HG03442 (cell line): Measurements from ENCODE around the gene PLEKHA7.
"Not testable (repeated sequence)": the region's sequence is repeated elsewhere in the genome, so short reads cannot be mapped to it uniquely, and the experiment has no call there.

Source experiments
- ATAC-seq: cut with Tn5 transposase; IDR thresholded peaks from one replicate; pipeline ENCODE4 v1.9.1; 2021; ENCODE audit warnings: mild to moderate bottlenecking, moderate library complexity; ENCODE audit not compliant: unreplicated experiment

Gene PLEKHA7, protein sequence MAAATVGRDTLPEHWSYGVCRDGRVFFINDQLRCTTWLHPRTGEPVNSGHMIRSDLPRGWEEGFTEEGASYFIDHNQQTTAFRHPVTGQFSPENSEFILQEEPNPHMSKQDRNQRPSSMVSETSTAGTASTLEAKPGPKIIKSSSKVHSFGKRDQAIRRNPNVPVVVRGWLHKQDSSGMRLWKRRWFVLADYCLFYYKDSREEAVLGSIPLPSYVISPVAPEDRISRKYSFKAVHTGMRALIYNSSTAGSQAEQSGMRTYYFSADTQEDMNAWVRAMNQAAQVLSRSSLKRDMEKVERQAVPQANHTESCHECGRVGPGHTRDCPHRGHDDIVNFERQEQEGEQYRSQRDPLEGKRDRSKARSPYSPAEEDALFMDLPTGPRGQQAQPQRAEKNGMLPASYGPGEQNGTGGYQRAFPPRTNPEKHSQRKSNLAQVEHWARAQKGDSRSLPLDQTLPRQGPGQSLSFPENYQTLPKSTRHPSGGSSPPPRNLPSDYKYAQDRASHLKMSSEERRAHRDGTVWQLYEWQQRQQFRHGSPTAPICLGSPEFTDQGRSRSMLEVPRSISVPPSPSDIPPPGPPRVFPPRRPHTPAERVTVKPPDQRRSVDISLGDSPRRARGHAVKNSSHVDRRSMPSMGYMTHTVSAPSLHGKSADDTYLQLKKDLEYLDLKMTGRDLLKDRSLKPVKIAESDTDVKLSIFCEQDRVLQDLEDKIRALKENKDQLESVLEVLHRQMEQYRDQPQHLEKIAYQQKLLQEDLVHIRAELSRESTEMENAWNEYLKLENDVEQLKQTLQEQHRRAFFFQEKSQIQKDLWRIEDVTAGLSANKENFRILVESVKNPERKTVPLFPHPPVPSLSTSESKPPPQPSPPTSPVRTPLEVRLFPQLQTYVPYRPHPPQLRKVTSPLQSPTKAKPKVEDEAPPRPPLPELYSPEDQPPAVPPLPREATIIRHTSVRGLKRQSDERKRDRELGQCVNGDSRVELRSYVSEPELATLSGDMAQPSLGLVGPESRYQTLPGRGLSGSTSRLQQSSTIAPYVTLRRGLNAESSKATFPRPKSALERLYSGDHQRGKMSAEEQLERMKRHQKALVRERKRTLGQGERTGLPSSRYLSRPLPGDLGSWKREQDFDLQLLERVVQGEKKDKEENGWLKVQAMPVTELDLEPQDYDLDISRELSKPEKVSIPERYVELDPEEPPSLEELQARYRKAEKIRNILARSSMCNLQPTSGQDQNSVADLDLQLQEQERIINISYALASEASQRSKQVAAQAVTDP

DNA sequence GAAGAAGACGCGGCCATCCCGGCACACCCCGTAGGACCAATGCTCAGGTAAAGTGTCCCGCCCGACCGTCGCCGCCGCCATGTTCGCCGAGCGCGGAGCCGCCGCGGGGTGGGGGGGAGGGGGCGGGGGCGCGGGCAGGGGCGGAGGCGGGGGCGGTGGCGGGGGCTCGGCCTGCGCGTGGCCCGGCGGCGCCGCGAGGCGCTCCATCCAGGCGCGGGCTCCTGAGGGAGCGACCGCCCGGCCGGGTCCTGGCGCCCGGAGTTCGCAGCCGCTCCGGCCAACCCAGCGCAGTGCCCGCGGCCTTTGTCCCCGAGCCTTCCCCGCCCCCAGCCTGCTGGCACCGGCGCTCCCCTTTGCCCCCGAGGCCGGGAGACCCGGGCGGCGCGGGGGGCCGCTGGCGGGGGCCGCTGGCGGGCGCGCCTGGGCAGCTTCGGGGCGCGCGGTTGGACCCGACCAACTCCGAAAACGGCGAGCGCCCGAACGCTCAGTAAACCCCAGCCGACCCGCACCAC is at the start of gene PLEKHA7:
Gene PLEKHA7, minus strand, starts transcription at position 94 of the 512 bp plus-strand sequence. Its CDS starts 13 bp downstream, at position 81.
- no peak for ATAC-seq

DNA sequence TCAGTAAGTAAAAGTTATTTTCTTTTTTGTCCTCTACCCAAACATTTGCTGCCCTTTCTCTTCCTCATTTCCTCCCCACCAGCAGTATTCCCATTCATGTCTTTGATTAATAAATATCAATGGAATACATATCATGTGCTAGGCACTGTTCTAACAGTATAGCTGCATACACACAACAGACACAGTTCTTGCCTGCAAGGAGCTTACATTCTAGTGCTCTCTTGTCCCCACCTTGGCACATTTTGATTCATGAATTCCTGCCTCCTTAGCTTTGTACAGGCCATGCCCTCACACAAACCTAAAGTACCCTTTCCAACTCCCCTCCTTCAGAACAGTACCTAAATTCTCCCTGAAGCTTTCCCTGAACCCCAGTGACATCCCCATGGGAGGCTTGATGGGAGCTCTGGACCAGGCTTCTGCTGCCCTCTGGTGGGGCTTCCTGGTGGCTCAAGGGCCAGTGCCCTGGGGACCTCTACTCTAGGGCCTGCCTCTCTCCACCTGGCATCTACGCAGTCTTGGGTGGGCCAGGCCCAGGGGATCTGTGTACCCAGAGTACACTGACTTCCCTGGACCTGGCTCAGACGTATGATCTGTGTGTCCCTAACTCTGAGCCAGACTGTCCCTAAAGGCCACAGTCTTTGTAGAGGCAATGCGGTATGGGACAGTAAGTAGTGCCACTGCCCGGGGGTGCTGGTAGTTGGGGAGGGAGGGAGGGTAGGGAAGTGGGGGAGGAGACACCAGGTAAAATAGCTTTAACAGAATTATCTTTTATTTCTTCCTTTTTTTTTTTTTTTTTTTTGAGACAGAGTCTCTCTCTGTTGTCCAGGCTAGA is 49.2 kb upstream of the PLEKHA7 start:
- peak; percentile 57 for ATAC-seq

DNA sequence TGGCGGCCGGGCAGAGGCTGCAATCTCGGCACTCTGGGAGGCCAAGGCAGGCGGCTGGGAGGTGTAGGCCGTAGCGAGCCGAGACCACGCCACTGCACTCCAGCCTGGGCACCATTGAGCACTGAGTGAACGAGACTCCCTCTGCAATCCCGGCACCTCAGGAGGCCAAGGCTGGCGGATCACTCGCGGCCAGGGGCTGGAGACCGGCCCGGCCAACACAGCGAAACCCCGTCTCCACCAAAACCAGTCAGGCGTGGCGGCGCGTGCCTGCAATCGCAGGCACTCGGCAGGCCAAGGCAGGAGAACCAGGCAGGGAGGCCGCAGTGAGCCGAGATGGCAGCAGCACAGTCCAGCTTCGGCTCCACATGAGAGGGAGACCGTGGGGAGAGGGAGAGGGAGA is 36.9 kb upstream of the PLEKHA7 start:
- ATAC-seq: not testable (repeated sequence)

DNA sequence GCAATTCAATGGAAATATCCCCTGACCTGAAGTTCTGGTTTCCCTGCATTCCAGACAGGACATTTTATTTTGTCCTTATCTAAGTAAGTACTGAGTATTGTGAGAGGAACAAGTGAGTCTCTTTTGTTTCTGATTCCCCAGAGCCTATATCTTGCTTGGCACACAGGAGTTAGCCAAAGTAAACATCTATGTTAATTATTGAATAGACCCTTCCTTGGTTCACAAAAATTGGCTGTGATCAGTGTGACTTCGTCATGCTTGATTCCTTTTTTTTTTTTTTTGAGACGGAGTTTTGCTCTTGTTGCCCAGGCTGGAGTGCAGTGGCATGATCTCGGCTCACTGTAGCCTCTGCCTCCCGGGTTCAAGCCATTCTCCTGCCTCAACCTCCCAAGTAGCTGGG is 34.3 kb upstream of the PLEKHA7 start:
- not testable (repeated sequence) for ATAC-seq

DNA sequence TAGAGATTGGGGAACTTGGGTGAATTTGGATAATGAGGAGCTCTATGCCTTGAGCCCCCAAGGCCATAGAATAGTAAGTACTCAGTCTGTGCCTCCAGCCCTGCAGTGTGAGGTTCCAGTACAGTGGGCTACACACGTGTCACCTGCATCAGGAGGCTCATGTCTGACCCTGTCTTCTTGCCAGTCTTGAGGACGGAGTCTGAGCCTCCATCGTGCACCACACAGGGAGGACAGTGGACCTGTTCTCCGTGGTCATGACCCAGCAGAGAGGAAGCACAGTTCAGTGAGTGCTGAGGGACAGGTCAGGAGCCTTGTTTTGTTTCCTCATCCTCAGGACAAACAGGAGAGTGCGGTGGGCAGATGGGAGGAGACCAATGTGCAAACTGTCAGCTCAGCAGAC is 32.5 kb upstream of the PLEKHA7 start:
- no peak for ATAC-seq

DNA sequence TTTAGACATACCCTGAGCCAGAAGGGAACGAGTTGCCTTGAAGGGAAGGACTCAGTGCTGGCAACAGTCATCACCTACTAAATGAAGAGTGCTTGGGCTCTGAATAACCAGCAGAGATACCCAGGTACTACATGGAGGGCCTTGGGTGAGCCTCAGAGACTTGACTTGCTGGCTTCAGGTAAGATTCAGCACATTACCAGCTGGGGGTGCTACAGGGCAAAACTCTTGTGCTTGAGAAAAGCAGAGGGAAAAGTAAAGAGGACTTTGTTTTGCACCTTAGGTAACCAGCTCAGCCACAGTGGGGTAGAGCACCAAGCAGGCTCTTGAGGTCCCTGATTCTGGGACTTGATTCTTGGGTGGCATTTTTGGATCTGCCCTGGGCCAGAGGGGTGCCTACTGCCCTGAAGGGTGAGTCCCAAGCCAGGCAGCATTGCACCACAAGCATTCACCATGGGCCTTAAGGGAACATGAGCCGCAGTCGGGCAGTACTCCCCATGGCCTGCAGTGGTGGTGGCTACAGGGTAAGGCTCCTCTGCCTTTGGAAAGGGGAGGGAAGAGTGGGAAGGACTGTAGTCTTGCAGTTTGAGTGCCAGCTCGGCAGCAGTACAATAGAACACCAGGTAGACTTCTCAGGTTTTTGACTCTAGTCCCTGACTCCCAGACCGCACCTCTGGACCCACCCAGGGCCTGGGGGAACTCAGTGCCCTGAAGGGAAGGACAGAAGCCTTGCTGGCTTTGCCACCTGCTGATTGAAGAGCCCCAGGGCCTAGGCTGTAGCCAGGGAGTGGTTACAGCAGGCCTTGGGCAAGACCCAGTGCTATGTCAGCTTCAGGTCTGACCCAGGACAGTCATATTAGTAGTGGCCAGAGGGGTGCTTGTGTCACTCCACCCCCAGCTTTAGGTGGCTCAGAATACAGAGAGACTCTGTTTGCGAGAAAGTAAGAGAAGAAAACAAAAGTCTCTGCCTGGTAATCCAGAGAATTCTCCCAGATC is 22.7 kb upstream of the PLEKHA7 start:
- no peak for ATAC-seq

DNA sequence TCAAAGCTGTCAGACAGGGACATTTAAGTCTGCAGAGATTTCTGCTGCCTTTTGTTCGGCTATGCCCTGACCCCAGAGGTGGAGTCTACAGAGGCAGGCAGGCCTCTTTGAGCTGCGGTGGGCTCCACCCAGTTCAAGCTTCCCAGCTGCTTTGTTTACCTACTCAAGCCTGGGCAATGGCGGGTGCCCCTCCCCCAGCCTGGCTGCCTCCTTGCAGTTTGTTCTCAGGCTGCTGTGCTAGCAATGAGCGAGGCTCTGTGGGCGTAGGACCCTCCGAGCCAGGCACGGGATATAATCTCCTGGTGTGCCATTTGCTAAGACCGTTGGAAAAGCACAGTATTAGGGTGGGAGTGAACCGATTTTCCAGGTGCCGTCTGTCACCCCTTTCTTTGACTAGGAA is 19.8 kb upstream of the PLEKHA7 start:
- ATAC-seq: not testable (repeated sequence)

DNA sequence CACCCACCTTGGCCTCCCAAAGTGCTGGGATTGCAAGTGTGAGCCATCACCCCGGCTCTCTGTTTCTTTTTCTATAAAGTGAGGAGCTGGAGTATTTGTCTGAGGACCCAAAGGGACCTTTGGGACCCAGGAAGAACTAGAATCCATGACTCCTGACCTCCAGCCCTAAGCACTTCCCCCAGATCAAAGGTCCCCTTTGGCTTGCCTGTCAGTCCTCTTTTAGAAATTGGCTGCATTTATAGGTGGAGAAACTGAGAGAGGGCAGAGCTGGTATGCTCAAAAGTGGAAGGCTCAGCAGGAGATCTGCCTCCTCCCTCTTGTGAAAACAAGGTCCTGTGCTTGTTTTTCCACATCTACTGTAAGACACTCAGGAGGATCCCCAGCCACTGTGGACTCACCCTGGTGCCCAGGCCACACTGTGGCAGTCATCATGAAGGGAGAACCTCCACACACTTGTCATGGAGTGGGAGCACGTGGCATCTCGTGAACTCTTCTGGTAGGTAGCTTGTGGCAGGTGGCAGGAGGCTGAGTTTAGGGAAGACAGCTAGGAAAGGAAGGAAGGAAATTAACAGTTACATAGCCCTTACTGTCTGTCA is 12.4 kb upstream of the PLEKHA7 start:
- no peak for ATAC-seq

DNA sequence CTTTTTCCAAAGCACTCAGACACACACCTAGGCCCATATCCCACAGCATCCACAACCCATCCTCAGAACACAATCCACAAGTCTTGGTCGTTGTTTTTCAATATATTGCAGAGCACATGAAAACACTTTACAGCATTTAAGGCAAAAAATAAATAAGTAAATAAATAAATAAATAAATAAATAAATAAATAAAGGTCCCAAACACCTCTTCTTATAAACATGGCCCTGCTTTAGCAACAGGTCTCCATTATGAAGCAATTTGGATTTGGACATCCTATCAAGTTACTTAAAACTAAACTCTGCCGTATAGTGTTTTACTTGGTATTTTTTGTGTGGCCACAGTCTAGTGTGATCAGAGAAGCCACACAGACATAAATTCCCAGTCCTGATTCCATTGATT is 10.7 kb upstream of the PLEKHA7 start:
- no peak for ATAC-seq

DNA sequence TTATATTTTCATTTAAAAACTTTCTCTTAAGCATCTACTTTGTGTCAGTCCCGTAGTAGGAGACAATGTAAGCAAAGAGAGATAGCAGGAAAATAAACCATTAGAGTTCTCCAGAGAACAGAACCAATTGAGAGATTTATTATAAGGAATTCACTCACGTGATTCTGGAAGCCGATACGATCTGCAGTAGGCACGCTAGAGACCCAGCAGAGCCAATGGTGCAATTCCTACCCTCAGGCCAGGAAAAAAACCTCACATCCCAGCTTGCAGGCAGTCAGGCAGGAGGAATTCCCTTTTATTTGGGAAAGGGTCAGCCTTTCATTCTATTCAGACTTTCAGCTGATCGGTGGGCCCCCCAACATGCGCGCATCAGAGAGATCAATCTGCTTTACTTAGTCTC is 7.3 kb upstream of the PLEKHA7 start:
- no peak for ATAC-seq

DNA sequence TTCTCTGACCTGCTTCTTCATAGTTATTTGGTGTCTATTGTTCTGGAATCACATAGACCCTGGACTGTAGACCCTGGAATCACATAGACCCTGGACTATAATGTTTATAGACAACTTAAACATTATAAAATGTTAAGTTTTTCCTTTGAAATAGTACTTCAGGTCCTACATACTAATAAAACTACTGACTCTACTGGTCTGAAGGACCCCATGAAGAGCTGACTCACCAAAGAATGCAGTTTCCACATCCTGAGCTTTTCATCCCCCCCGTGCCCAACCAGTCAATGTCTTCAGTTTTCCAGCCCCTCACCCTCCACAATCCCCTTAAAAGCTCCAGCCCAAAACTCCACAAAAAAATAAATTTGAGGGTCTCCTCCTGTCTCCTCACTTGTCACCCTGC is 6.6 kb upstream of the PLEKHA7 start:
- no peak for ATAC-seq

DNA sequence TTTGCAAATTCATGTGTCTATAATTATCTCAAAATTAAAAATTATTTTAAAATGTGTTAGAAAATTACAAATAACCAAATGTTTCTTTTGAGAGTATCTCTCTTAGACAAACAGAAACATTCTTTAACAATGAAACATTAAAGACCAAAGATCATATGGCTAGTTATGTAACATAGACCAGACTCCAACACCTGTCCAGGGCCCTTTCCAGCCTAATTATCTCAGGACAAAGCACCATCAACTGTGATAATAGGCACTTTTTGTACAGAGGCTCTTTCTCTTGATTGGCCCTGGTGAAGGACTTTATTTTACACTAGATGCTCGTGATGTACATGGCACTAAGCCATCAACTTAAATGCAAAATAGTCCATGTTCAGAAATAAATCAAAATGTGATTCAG is 5.0 kb upstream of the PLEKHA7 start:
- no peak for ATAC-seq

DNA sequence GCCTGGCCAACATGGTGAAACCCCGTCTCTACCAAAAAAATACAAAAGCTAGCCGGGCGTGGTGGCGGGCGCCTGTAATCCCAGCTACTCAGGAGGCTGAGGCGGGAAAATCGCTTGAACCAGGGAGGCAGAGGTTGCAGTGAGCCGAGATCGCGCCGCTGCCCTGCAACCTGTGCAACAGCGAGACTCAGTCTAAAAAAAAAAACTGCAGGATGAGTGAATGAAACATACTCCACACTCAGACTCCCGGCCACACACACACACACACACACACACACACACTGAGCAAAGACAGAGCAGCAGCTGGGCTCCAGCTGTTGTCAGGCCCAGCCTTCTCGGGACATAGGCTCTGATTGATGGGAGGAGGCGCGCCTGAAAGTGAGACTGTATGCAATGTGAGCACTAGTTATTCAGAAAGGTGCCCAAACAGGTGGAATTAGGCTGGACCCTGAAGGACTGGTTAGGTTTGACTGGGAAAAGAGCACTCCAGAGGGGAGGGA is 1.5 kb upstream of the PLEKHA7 start:
- ATAC-seq: no peak

DNA sequence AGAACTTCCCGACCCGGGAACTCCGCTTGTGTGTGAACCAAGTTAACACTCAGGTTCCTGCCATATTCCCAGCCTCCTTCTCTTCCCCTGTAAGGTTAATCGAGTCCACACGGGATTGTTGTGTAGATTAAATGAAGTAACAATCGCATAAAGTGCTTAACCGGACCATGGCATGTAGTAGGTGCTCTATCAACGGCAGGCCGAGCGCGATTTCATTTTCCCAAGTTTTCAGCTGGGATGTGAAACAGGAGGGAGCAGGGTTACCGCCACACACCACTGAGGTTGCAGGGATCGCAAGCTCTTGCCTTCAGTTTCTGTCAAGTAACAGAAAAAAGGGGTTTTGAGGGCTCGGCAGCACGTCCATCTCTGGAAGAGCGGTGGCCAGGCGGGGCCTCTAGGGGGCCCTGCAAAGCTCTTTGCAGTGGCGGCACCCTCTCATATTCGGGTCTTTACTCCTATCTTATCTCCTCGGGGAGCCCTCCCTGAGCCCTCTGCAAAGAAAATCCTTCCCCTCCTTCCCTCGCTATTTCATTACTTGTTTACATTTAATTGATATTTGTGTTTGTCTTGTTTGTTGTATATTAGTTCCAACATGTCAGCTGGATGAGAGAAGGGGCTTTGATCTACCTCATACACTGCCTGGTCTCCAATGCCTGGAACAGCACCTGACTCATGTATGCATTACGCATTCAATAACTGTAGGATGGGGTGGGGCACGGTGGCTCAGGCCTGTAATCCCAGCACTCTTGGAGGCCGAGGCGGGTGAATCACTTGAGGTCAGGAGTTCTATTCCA is 816 bp upstream of the PLEKHA7 start:
- ATAC-seq: no peak

DNA sequence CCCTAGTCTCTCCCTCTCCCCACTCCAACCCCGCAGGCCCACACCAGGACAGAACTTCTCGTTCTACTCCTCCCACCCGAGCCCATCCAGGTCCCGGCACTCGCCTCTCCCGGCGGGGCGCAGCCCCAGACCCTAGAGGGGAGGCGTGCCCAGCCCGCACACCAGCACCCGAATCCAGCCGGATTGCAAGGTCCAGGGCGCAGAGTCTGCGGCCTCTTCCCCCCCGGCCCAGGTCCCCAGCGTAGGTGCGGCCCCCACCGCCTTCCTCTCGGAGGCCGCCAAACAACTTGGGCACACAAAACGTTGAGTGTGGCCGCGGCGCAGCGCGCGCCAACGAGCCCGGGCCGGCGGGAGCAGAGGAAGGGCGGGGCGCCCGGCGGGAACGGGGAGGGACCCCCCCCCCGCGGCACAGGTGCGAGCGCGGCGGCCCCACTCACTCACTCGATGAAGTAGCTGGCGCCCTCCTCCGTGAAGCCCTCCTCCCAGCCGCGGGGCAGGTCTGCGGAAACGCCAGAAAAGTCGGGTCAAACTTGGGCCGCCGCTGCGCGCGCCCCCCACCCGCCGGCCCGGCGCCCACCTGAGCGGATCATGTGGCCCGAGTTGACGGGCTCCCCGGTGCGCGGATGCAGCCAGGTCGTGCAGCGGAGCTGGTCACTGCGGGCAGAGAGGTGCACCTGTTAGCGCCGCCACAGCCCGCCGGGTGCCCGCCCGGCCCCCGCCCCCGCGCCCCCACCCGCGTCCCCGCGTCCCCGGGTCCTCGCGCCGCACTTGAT is 480 bp downstream of the PLEKHA7 start:
- no peak for ATAC-seq

DNA sequence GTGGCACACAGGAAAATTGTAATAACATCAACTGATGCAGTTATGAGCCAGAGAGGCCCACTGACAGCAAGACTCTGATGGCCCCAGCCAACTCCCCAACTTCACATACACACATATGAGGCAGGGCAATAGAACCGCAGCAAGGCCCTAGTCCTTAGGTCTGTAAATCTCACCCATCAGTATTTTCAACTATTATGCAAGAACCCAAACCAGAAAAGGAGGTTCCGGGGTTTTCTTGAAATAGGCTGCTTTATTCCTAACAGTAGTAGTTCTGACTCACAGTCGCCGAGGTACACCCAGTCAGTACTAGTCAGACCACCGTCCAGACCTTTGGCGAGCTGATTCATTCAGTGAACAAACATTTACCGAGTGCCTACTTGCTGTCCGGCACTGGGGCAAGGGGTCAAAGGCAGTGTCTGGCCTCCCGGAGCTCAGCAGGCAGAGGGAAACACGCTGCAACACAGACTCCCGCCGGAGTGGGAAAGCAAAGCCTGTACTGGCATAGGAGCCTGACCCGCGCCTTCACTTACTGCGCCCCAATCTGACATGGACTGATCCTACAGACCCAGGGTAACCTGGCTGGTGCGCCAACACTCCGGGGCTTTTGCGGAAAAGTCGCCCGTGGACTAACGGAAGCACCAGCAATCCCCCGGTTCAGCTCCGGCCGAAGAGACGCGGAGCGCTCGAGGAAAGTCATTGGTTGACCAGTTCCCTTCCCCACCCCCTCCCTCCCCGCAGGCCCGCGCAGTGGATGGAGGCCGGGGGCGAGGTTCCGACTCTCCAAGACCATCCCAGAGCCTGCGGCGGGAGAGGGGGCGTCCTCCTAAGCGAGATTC is 1.3 kb downstream of the PLEKHA7 start:
- no peak for ATAC-seq
